NCI-H345 (cell line): ENCODE results near the gene CLIC3.
"Not testable (repeated sequence)": the region's sequence is repeated elsewhere in the genome, so short reads cannot be mapped to it uniquely, and the experiment has no call there.

ENCODE experiments used
- DNase-seq: peaks from one replicate; lab custom pipeline; 2025; lab: John Stamatoyannopoulos, UW

The CLIC3 gene

GRCh38 chr9:137017071-137017470 lies 20.7 kb upstream of the CLIC3 start:
- DNase-seq, result no peak

- DNase-seq, result no peak
Measured at GRCh38 chr9:137016436-137016835, 20.1 kb upstream of the CLIC3 start.

- no peak for DNase-seq
Measured at GRCh38 chr9:137015976-137016375, 19.6 kb upstream of the CLIC3 start.

DNA sequence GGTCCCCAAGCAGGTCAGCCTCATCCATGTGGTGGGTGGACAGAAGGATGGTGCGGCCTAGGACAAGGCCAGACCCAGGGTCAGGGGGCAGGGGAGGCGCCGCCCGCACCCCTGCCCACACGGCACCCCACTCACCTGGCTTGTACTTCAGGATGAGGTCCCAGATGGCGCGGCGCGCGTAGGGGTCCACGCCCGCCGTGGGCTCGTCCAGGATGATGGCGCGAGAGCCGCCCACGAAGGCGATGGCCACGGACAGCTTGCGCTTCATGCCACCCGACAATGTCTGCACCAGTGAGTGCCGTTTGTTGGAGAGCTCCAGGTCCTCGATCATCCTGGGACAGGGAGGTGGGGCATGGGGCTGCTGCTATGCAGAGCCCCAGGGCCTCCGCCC lies 19.2 kb upstream of the CLIC3 start:
- DNase-seq, result no peak

DNA sequence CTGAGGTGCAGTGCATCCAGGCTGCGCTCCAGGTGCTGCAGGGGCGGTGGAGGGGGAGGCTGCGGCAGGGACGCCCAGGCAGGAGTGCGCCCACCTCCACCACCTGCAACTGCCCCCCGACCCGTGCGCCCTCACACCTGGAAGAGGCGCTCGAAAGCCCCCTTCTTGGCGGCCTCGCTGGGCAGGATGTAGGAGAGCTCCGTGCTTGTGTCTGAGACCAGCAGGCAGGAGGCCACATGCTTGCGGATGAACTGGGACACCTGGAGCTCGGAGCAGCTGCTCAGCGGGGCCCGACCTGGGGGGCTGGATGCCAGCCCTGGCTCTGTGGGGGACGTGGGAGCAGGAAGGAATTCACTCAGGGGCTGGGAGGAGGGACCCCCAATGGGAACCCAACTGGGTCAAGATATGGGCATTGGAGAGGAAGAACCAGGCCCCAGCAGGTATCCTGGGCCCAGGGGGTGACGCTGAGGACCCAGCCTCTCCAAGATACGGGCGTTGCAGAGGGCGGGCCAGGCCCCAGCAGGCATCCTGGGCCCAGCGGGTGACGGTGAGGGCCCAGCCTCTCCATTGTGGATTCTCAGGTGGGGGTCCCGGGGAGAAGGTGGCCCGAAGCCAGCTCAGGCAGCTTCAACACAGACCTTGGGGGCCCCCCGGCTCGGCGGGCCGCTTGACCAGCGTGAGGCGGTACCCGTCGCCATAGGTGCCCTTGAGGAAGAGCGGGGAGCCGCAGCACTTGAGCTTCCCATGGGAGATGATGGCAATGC lies 18.6 kb upstream of the CLIC3 start:
- no peak for DNase-seq

DNA sequence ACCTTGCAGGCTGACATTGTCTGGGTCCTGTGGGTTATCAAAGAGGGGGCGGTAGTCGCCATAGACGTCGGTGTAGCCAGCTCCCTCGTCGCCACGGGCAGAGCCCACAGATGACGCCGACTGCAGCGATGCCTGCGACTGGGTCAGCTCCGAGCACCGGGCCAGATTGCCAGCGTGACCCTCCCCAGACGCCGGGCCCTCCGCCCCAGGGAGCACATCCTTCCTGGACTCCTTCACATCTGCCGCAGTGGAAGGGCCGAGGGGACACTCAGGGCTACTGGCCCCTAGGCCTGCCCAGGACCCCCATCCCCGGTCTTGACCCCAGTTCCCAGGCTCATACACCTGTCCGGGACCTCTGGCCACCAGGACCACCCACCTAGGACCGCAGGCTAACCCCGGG lies 17.8 kb upstream of the CLIC3 start:
- DNase-seq, result no peak

DNA sequence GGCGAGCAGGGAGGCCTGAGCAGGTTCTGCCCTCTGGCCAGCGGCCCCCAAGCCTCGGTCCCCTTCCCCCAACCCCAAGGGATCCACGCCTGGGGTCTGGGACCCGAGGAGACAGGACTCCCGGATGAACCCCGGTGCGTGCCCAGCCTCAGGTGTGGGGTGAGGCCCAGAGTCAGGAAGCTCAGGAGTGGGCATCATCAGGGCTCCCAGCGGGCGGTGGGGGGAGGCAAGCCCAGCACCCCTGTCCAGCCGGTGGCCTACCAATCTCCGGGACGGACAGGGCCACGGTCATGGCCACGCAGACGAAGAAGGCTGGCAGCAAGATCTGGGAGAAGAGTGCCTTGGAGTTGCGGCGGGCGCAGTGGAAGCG lies 17.2 kb upstream of the CLIC3 start:
- no peak for DNase-seq

DNA sequence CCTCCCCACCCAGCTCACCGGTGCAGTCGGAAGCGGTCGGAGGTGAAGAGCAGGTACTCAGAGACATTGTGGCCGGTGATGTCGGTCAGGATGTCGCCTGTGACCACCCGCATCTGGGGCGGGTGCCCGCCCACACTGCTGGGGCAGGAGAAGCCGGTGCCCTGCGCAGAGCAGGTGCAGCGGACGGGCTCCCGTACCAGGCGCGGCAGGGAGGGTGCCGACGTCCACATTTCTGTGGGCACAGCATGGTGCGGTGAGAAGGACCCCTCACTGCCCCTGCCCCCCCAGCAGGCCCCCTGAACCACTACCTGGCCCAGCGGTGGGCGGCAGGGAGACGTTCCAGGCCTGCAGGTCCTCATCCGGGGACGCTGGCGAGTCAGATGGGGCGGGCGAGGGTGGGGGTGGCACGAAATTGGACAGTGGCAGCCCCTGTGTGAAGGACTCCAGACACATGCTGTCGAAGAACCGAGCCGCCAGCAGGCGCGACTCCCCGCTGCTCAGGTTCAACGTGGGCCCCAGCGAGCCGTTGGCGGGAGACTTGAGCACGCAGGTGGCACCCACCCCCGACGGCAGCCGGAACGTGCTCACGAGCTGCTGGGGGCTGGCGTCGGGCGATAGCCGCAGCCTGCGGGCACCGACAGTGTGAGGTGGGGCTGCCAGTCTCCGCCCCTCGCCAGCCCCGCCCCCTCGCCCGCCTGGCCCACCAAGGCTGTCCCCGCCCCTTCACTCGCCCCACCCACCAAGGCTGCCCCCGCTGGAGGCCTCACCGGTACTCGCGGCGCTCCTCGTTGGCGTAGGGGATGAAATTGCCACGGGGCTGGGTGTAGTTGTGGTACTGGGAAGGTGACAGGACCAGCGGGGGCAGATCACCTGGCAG lies 16.6 kb upstream of the CLIC3 start:
- DNase-seq, result no peak

- DNase-seq, result no peak
Measured at GRCh38 chr9:137011907-137012675, 15.7 kb upstream of the CLIC3 start.

DNA sequence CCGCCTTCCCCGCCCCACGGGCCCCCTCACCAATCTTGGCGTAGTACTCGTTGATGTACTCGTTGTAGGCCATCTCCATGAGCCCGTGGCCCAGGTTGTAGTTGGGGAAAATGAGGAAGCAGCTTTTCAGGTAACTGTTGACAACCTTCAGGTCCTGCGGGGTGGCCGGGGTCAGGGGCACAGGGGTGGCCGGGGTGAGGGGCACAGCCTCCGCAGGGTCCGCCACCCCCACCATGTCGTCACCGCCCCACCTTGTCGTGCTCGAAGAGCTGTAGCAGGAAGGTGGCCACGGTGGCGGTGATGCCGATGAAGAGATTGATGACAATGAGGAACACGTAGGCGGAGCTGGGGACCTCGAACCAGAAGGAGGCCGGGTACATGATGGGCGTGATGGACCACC lies 14.8 kb upstream of the CLIC3 start:
- no peak for DNase-seq

DNA sequence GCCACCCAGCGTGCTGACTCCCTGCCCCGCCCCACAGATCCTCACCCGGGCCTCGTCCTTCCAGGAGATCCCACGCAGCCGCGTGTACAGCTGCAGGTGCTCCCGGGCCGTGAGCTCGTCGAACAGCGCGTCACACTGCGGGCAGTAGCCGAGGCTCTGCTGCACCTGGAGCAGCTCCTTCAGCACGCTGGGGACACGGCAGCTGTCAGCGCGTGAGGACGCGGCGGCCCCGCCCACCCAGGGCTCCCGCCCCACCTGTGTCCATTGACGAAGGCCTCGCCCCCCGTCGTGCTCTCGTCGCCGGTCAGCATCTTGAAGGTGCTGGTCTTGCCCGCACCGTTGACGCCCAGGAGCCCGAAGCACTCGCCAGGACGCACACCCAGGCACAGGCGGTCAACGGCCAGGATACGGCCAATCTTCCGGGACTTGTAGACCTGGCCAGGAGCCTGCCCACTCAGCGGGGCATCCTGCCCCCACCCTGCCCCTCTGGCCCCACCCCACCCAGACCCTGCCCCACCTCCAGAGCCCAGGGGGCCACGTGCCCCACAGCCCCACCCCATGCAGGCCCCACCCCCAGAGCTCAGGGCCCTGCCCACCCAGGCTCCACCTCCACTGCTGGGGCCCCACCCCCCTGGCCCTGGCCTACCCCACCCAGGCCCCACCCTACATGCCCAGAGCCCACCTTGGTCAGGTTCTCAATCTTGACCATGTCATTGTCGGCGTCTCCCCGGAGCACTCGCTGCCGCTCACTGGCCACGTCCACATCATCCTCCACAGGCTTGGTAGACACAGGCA lies 13.8 kb upstream of the CLIC3 start:
- DNase-seq, result no peak

- no peak for DNase-seq
Measured at GRCh38 chr9:137009217-137009616, 12.8 kb upstream of the CLIC3 start.

GRCh38 chr9:137008312-137008711 lies 11.9 kb upstream of the CLIC3 start:
- DNase-seq, result no peak

GRCh38 chr9:137007816-137008270 lies 11.5 kb upstream of the CLIC3 start:
- DNase-seq, result no peak

GRCh38 chr9:137007108-137007815 lies 10.9 kb upstream of the CLIC3 start:
- peak; percentile 32 for DNase-seq

GRCh38 chr9:137006116-137007003 lies 10.0 kb upstream of the CLIC3 start:
- DNase-seq, result no peak

GRCh38 chr9:137004285-137004684 lies 7.9 kb upstream of the CLIC3 start:
- not testable (repeated sequence) for DNase-seq

DNA sequence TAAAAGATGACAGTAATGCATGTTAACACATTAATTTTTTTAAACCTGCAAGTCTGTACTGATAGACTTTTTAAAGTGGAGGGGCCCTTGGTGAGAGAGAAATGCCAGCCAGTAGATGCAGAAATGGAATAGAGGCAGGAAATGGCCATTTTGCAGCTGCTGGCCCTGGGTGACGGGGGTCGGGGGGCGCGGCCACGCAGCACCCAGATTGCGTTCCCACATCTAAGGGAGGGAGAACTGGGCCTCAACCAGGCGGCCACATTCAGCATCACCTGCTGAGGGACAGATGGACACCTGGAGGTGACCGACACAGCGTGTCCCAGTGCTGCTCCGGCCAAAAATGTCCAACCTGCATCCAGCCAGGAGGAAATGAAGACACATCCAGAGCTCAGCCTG lies 6.3 kb upstream of the CLIC3 start:
- DNase-seq, result no peak

GRCh38 chr9:137001857-137002645 lies 5.7 kb upstream of the CLIC3 start:
- DNase-seq, result no peak
